Activated CD4-positive, alpha-beta T cell treated with anti-CD3 and anti-CD28 coated beads for 36 hours (primary cell): ENCODE data around the gene CACNA2D3. TPM values are rescaled to one million over a fixed set of nuclear protein-coding genes. Genes with fewer than 3 reads are reported as not detected.

Experiments used
- ATAC-seq: fragments of 200-7000 bp; cut with Tn5 transposase; one replicate; pipeline ENCODE4 v1.10.0; 2021; ENCODE audit warnings: mild to moderate bottlenecking, moderate library complexity
- CTCF ChIA-PET: fragments of 350-600 bp; sonication (Branson Sonifier 250); formaldehyde crosslinking; loops from one replicate; lab custom pipeline; 2021; ENCODE audit warnings: antibody characterized with exemption; lab: Charles Lee
- POLR2A ChIA-PET: fragments of 350-600 bp; sonication (Branson Sonifier 250); formaldehyde crosslinking; loops from one replicate; lab custom pipeline; 2021; ENCODE audit warnings: antibody characterized with exemption, inconsistent platforms; lab: Charles Lee
- DNase-seq: peaks from one replicate; pipeline ENCODE4 v3.0.0-alpha.2; 2020
- H3K27ac Mint-ChIP-seq: one replicate; pipeline ENCODE4 v1.8.0; 2021; ENCODE audit warnings: mixed read lengths
- H3K27me3 Mint-ChIP-seq: one replicate; pipeline ENCODE4 v1.8.0; 2021; ENCODE audit warnings: mixed read lengths
- H3K36me3 Mint-ChIP-seq: one replicate; pipeline ENCODE4 v1.8.0; 2021; ENCODE audit warnings: low read depth, mixed read lengths
- H3K4me1 Mint-ChIP-seq: one replicate; pipeline ENCODE4 v1.8.0; 2021; ENCODE audit warnings: mixed read lengths
- H3K4me3 Mint-ChIP-seq: one replicate; pipeline ENCODE4 v1.8.0; 2021; ENCODE audit warnings: mild to moderate bottlenecking, moderate library complexity, mixed read lengths
- H3K9me3 Mint-ChIP-seq: one replicate; pipeline ENCODE4 v1.8.0; 2021; ENCODE audit warnings: low read depth, mixed read lengths
- intact Hi-C, 2 experiments: fragments of 100-400 bp; cut with DNase I in 1 of 2; cut with micrococcal nuclease in 1 of 2; formaldehyde crosslinking; loops; one replicate each; pipeline versions ENCODE4 v1.14.2 to v1.15.1; 2022 to 2024; cut with DNase I, micrococcal nuclease
- total RNA-seq, 2 experiments: library from RNA; stranded (reverse); gene quantifications; one replicate each; pipeline ENCODE4 v1.2.3, GENCODE V29; 2021

The CACNA2D3 gene
- total RNA-seq, 2 experiments from 2014 or later = not detected

DNA sequence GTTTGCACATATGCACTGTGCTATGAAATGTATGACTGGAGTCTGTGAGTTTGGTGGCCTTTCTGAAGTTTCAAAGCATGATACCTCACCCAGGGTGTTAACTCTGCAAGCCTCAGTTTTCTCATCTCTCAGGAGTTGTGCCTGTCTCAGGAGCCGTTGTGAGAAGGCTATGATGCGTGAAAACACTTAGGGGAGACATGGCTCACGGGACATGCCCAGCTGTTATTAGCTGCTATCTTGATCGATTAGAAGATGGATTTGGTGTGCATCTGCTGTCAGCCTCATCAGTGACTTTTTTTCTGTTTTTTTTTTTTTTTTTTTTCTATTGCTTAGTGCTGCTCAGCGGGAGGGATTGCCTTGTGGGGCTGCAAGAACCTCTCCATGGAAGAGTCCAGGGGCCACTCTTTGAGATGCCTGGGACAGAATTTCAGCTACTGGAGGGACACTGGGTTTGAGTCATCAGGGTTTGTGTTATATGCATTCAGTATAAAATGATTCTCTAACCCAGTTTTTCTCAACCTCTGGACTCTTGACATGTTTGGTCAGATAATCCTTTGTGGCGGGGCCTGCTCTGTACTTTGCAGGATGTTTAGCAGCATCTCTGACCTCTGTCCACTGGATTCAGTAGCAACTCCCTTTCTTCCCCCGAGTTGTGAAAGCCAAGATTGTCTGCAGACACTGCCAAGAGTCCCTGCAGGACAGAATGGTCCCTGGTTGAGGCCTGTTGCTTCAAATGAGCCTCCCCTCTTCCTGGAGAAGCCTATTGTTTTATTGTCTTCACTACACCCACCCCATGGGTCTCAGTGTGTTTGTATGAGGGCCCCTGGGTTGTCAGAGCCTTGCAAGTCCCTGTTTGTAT is 181.4 kb downstream of the CACNA2D3 start:
- Mint-ChIP-seq H3K9me3 (no peaks in the 10 kb centered on the region), H3K4me1 (no peaks in the 10 kb centered on the region), H3K27ac (no peak overlapping the region), H3K36me3 (no peaks in the 10 kb centered on the region), H3K4me3 (no peak overlapping the region), H3K27me3 (peaks cover 2% of the 10 kb centered on the region)
- ATAC-seq (no peak), DNase-seq (no peak)
- ChIA-PET CTCF (no interaction called here), POLR2A (no interaction called here)
- intact Hi-C loops = no loop called here

DNA sequence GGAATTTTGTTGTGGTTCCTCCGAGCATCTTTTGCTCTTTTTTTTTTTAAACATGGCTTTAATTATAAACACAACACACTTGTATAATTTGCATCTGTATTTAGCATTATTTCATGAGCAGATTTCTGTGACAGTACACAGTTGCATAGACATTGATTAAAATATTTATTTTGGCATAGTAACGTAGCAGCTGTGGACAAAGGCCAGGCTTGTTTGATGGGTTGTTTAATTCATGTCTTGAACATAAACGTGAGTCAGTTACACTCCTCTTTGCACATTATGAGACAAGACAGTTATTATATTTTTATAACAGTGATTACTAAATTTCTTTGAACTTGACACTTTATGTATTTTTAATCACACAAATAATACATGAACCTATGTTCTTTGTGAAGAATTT is 182.5 kb downstream of the CACNA2D3 start:
- no peaks in the 10 kb centered on the region for H3K4me1 Mint-ChIP-seq
- DNase-seq = no peak
- no peaks in the 10 kb centered on the region for H3K36me3 Mint-ChIP-seq
- no peak overlapping the region for H3K4me3 Mint-ChIP-seq
- CTCF ChIA-PET = no interaction called here
- intact Hi-C loops = no loop called here
- POLR2A ChIA-PET = no interaction called here
- no peak for ATAC-seq
- H3K9me3 Mint-ChIP-seq = no peaks in the 10 kb centered on the region
- no peak overlapping the region for H3K27ac Mint-ChIP-seq
- peaks cover 2% of the 10 kb centered on the region for H3K27me3 Mint-ChIP-seq

DNA sequence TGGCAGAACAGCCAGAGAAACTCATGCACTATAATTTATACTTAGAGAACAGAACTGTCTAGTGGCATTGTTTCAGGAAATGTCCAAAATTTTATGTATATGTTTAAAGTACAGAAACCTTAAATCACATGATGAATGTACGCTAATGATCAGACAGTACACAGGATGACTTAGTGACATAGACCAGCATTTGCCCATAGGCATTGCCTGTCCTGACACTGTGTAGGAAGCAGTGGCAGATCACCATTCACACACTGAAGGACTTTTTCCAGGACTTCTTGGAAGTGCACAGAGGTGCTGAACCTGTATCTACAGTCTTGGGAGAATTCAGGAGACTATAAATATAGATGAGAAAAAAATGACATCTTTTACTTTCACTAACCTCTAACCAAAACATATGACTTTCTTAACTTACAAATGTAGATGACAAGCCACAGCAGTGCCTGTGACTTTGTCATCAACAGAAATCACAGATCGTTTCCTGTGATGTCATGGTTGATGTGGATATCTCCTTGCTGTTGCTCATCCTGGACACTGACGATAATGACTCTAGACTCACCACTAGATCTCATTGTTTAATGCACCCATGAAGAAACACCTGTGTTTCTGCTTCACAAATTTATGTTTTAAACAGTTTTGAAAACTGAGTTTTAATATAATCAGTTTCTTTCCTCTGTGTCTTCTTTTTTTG is 183.2 kb downstream of the CACNA2D3 start:
- CTCF ChIA-PET = no interaction called here
- intact Hi-C loops = no loop called here
- DNase-seq (no peak), ATAC-seq (no peak)
- no peaks in the 10 kb centered on the region for H3K36me3 Mint-ChIP-seq
- no peak overlapping the region for H3K27ac Mint-ChIP-seq
- H3K27me3 Mint-ChIP-seq = peaks cover 2% of the 10 kb centered on the region
- POLR2A ChIA-PET = no interaction called here
- no peak overlapping the region for H3K4me3 Mint-ChIP-seq
- no peaks in the 10 kb centered on the region for H3K4me1 Mint-ChIP-seq
- no peaks in the 10 kb centered on the region for H3K9me3 Mint-ChIP-seq

DNA sequence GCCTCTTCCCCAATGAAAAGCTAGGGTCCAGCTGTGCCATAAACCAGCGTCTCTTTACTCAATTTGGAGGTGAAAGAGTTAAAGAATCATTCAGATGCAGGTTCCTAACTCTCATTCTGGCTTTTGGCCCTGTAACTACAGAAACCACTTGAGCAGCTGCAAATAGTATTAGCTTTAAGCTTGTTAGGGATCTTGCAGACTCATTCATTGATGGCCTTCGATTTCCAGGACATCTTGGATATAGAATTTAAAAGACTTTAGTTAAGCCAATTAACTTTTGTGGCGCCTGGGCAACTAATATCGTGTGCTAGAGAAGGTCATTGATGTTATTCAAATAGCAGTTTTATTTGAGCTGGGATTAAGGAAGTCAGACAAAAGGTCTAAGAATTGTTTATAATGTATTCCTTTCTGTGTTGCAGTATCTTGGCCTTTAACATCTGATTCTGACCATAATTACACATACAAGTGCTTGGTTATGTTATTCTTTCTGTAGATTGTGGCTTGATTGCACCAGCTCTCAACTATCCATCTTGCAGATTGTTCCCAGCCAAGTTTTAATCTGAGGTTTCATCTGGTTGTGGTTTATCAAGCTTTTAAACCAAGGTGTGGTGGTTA is 185.3 kb downstream of the CACNA2D3 start:
- CTCF ChIA-PET = interaction anchor here (1.2 kb wide), 1 partner anchor 67 kb away, joined by 3 read pairs; no protein-coding TSS in a partner anchor
- no peak overlapping the region for H3K27ac Mint-ChIP-seq
- POLR2A ChIA-PET = no interaction called here
- H3K4me1 Mint-ChIP-seq = no peaks in the 10 kb centered on the region
- H3K27me3 Mint-ChIP-seq = peaks cover 2% of the 10 kb centered on the region
- H3K9me3 Mint-ChIP-seq = no peaks in the 10 kb centered on the region
- intact Hi-C loops = no loop called here
- ATAC-seq (no peak), DNase-seq (no peak)
- H3K4me3 Mint-ChIP-seq = no peak overlapping the region
- H3K36me3 Mint-ChIP-seq = no peaks in the 10 kb centered on the region

DNA sequence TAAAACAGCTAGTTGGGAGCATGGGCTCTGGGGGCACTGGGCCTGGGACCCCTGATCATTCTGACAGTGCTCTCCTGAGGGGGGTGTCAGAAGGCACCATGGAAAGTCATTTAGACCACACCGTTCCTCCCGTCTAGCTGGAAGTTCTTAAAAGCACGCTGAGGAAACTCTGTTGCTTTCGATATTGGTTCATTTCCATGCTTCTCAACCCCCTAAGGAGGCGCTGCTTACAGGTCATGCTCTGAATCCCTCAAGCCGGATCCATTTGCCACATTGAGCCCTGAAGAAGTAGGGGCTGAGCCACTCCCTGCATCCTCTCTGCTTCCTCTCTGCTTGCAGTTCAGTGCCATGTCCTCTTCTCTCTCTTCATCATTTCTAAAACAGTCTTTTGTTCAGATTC is 187.2 kb downstream of the CACNA2D3 start:
- Mint-ChIP-seq H3K36me3 (no peaks in the 10 kb centered on the region), H3K9me3 (no peaks in the 10 kb centered on the region), H3K4me1 (no peaks in the 10 kb centered on the region), H3K27ac (no peak overlapping the region), H3K4me3 (no peak overlapping the region), H3K27me3 (peaks cover 2% of the 10 kb centered on the region)
- CTCF ChIA-PET = interaction anchor here (0.8 kb wide), 1 partner anchor 252 kb away, joined by 3 read pairs; no protein-coding TSS in a partner anchor
- no peak for ATAC-seq
- DNase-seq = no peak
- intact Hi-C loops = no loop called here
- POLR2A ChIA-PET = no interaction called here

DNA sequence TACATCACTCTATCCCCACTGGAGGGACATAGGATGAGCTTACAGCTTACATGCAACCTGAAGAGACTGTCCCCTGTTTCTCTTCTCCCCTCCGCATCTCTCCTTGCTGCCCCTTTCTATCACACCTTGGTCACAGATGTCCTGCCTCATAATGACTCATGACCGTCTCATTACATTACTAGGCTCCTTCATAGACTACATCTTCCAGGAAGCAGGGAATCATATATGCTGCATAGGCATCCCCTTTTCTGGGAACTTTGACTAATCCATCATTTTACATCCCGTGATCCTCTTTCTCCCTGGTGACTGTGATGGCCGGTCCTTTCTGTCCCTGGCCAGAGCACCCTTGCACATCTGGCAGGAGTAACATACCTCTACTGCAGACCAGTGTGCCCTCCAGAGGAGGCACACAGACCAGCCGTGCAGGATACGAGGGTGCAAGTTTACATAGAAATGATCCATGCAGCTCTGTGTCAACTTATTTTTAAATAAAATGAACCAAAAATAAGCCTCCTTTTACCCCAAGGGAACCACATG is 188.9 kb downstream of the CACNA2D3 start:
- ChIA-PET POLR2A (no interaction called here), CTCF (no interaction called here)
- ATAC-seq (no peak), DNase-seq (no peak)
- no peaks in the 10 kb centered on the region for H3K36me3 Mint-ChIP-seq
- intact Hi-C loops = no loop called here
- no peaks in the 10 kb centered on the region for H3K4me1 Mint-ChIP-seq
- H3K27me3 Mint-ChIP-seq = peaks cover 2% of the 10 kb centered on the region
- no peaks in the 10 kb centered on the region for H3K9me3 Mint-ChIP-seq
- H3K27ac Mint-ChIP-seq = no peak overlapping the region
- no peak overlapping the region for H3K4me3 Mint-ChIP-seq

DNA sequence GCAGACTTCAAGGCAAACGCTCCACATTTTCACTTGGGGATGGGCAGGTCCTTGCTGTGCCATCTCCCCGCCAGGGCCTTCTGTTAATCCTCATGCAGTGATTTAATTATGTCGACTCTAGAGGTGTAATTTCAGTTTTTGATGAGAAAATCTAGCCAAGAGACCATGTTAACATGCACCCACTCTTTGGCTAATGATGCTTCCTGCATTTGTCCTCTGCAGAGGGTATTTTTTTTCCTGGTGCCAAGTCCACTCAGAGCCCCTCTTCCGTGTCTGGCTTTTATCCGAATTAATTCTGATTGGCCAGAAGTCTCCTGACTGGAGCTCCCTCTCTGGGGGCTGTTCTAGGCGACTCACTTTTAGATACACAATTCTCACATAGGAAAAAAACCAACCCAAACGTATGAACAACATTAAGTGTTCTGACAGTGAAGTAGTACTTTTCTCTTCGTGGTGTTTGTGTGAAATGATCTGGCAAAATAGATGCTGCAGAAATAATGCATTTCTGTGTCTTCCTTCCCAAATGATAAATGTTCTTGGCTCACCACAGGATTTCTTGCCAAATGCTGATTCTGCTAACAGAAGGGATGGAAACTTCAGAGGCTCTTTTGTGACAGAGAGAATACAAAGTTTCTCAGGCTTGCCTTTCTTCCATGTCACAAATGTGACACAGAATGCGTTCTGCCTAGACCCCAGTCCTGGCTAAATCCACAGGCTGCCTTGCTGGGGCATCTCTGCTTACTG is 190.0 kb downstream of the CACNA2D3 start:
- ChIA-PET CTCF (no interaction called here), POLR2A (no interaction called here)
- DNase-seq (no peak), ATAC-seq (no peak)
- H3K27me3 Mint-ChIP-seq = no peaks in the 10 kb centered on the region
- H3K4me3 Mint-ChIP-seq = no peak overlapping the region
- no peaks in the 10 kb centered on the region for H3K9me3 Mint-ChIP-seq
- no peaks in the 10 kb centered on the region for H3K36me3 Mint-ChIP-seq
- intact Hi-C loops = no loop called here
- H3K27ac Mint-ChIP-seq = no peak overlapping the region
- no peaks in the 10 kb centered on the region for H3K4me1 Mint-ChIP-seq

DNA sequence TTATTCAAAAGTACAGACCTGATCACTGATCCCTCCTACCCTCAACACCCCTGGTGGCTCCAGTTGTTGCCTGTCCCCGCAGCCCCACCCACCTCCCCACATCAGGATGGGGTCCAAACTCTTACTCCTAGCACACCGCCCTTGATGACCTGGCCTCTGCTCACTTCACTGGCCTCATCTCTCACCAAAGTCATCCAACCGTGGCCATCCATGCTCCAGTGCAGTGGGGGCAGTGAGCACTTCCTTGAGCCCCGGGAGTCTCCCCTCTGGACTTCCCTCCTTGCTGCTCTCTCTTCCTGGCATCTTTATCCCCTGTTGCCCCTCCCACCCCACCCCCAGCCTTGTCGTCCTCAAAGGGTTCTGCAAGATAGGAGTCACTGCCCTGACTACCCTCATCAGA is 191.1 kb downstream of the CACNA2D3 start:
- POLR2A ChIA-PET = no interaction called here
- H3K4me3 Mint-ChIP-seq = no peak overlapping the region
- ATAC-seq (no peak), DNase-seq (no peak)
- no peaks in the 10 kb centered on the region for H3K36me3 Mint-ChIP-seq
- no peaks in the 10 kb centered on the region for H3K27me3 Mint-ChIP-seq
- H3K27ac Mint-ChIP-seq = no peak overlapping the region
- H3K4me1 Mint-ChIP-seq = no peaks in the 10 kb centered on the region
- CTCF ChIA-PET = no interaction called here
- intact Hi-C loops = no loop called here
- H3K9me3 Mint-ChIP-seq = no peaks in the 10 kb centered on the region

DNA sequence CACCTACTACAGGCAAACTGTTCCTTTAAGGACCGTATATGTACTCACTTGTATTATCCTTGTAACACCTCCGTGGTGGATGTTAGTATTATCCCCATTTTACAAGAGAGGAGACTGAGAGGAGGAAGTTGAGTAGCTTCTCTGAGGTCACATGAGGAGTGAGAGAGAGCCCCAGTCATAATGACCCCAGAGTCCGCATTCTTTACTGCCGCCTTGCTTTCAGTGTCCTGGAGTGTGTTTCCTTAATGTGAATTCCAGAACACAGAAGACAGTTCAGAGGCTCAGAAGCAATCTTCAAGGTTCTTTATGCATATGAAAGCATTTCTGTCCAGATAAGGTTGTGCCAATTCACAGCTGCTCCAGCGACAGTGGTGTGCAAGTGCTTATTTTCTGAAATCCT is 199.2 kb downstream of the CACNA2D3 start:
- Mint-ChIP-seq H3K4me1 (no peaks in the 10 kb centered on the region), H3K36me3 (no peaks in the 10 kb centered on the region), H3K4me3 (no peak overlapping the region), H3K9me3 (no peaks in the 10 kb centered on the region), H3K27ac (no peak overlapping the region), H3K27me3 (peaks cover 1% of the 10 kb centered on the region)
- ChIA-PET CTCF (no interaction called here), POLR2A (no interaction called here)
- intact Hi-C loops = no loop called here
- ATAC-seq (no peak), DNase-seq (no peak)

DNA sequence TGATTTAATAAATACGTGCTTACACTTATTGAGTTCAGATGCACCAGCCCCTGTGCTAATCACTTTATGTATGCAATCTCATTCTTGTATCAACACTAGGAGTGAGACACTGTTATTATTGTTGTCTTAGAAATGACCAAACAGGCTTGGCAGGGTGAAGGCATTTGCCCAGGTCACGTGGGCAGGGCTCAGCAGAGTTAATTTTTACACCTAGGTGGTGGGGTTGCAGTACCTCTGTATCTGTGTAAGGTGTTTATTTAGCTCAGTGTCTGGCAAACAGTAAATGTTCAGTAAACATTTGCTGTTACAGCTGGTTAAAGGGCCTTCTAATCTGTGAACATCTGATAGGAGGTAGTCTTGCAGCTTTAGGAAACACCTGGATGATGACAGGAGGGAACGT is 200.0 kb downstream of the CACNA2D3 start:
- Mint-ChIP-seq H3K27ac (no peak overlapping the region), H3K4me1 (no peaks in the 10 kb centered on the region)

DNA sequence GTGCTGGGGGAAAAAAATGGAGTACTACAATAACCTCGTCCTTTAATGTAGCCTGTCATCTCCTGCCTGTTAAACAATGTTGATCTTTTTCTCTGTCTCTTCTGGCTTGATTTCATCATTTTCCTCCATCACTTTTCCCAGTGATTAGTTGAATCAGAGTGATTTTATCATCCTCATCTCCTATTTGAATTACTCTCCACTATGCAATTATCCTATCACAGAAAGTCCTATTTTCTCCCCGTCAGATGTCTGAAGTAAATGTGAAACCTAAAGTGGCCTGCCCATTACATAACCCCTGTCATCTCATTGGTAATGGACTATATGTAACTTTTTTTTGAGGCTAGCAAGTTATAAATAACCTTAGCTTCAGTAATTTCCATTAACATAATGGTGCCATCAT is 201.8 kb downstream of the CACNA2D3 start:
- ChIA-PET CTCF (no interaction called here), POLR2A (no interaction called here)
- Mint-ChIP-seq H3K36me3 (no peaks in the 10 kb centered on the region), H3K9me3 (no peaks in the 10 kb centered on the region), H3K27ac (no peak overlapping the region), H3K4me1 (no peaks in the 10 kb centered on the region), H3K4me3 (no peak overlapping the region), H3K27me3 (peaks cover 1% of the 10 kb centered on the region)
- no peak for ATAC-seq
- intact Hi-C loops = no loop called here
- DNase-seq = no peak

More for the DNA sequence above, 200.0 kb downstream of the CACNA2D3 start:
- Mint-ChIP-seq H3K4me3 (no peak overlapping the region), H3K9me3 (no peaks in the 10 kb centered on the region), H3K27me3 (peaks cover 1% of the 10 kb centered on the region), H3K36me3 (no peaks in the 10 kb centered on the region)
- DNase-seq = no peak
- ATAC-seq = no peak
- intact Hi-C loops = no loop called here
- CTCF ChIA-PET = no interaction called here
- POLR2A ChIA-PET = interaction anchor here (0.6 kb wide), 1 partner anchor 219 kb away, joined by 3 read pairs; no protein-coding TSS in a partner anchor
